K562 (cell line): Measurements from ENCODE around the gene PDCD1LG2. TPM values are rescaled to one million over a fixed set of nuclear protein-coding genes. Genes with fewer than 3 reads are reported as not detected.
A peak's percentile ranks its signal among the peaks of the same experiment; 100 is the strongest.

ENCODE experiments used
- ATAC-seq: fragments of 200-7000 bp; cut with Tn5 transposase; 3 replicates; pipeline ENCODE4 v1.9.1; 2020; ENCODE audit warnings: moderate library complexity
- BruUV-seq: library from RNA; stranded (reverse); fragments of 400-500 nt; replicated peaks from 2 replicates; lab custom pipeline; 2021; lab: Mats Ljungman, UMichigan
- CTCF ChIA-PET: fragments of 300-600 bp; formaldehyde crosslinking; extraction: SDS; loops from one replicate; lab custom pipeline; 2021; ENCODE audit warnings: low intra/inter-chr PET ratio; lab: Yijun Ruan, JAX
- POLR2A ChIA-PET: fragments of 300-600, 350-650 bp; sonication (Branson Sonifier 250); formaldehyde crosslinking; extraction: SDS; loops from one replicate; lab custom pipeline; 2021; ENCODE audit warnings: antibody characterized with exemption, inconsistent platforms; lab: Yijun Ruan, JAX
- DNase-seq, 4 experiments: peaks; one replicate each; pipeline versions ENCODE4 v3.0.0 to v3.0.0-alpha.2; 2011 to 2018; ENCODE audit warnings: low spot score in 3 of 4, mixed read lengths in 3 of 4; ENCODE audit errors: extremely low read depth in 1 of 4
- FAIRE-seq: peaks from 2 replicates; lab custom pipeline; 2011; peaks lifted over from hg19 to GRCh38; lab: Jason Lieb, UNC
- H2AFZ ChIP-seq: 2 replicates; pipeline ENCODE4 v1.6.0; 2011; ENCODE audit warnings: low read depth, low read length, control low read depth, inconsistent platforms
- H3K27ac ChIP-seq: fragments of 200-600 bp; 3 replicates; pipeline ENCODE4 v1.8.0; 2011; ENCODE audit warnings: low read depth, mild to moderate bottlenecking, control low read depth, inconsistent platforms, low read length, moderate library complexity, mixed read lengths; ENCODE audit errors: extremely low read depth
- H3K27me3 ChIP-seq, 2 experiments: fragments of 300-600 bp in 1 of 2; 2 replicates in 1 of 2; 3 replicates in 1 of 2; pipeline versions ENCODE4 v1.6.0 to v1.8.0; 2011; ENCODE audit warnings: inconsistent platforms in 2 of 2, low read length in 2 of 2, mild to moderate bottlenecking in 1 of 2, mixed read lengths in 1 of 2, moderate library complexity in 1 of 2; ENCODE audit not compliant: control insufficient read depth in 2 of 2, insufficient read depth in 2 of 2
- H3K36me3 ChIP-seq: fragments of 300-600 bp; 3 replicates; pipeline ENCODE4 v1.8.0; 2011; ENCODE audit warnings: mild to moderate bottlenecking, low read length, inconsistent platforms; ENCODE audit not compliant: control insufficient read depth, insufficient read depth
- H3K4me1 ChIP-seq, 2 experiments: fragments of 200-600 bp in 1 of 2; replicated peaks in 1 of 2; 2 replicates in 1 of 2; 3 replicates in 1 of 2; pipeline versions ENCODE4 v1.5.1 to v1.8.0; 2011; ENCODE audit warnings: inconsistent platforms in 2 of 2, low read length in 2 of 2, mild to moderate bottlenecking in 1 of 2, mixed read lengths in 1 of 2, moderate library complexity in 1 of 2; ENCODE audit not compliant: control insufficient read depth in 2 of 2, insufficient read depth in 2 of 2
- H3K4me2 ChIP-seq: 2 replicates; pipeline ENCODE4 v1.6.1; 2011; ENCODE audit warnings: low read length, control low read depth, inconsistent platforms, mixed read lengths; ENCODE audit not compliant: insufficient read depth
- H3K4me3 ChIP-seq: fragments of 200-600 bp; sonication (generic), shearing (Covaris generic); 2 replicates; pipeline ENCODE4 v1.5.1; 2016; ENCODE audit warnings: control low read depth, inconsistent platforms
- H3K79me2 ChIP-seq: fragments of 200-600 bp; 3 replicates; pipeline ENCODE4 v1.8.0; 2011; ENCODE audit warnings: low read length, inconsistent platforms; ENCODE audit not compliant: control insufficient read depth, insufficient read depth
- H3K9ac ChIP-seq, 2 experiments: 2 replicates each; pipeline versions ENCODE4 v1.6.0 to v1.6.1; 2011; ENCODE audit warnings: low read depth in 2 of 2, low read length in 2 of 2, control low read depth in 1 of 2, inconsistent platforms in 1 of 2, mild to moderate bottlenecking in 1 of 2, mixed read lengths in 1 of 2; ENCODE audit not compliant: insufficient read depth in 1 of 2
- H3K9me1 ChIP-seq: one replicate; pipeline ENCODE4 v1.6.0; 2011; ENCODE audit warnings: inconsistent platforms, mild to moderate bottlenecking, low read length, moderate library complexity; ENCODE audit not compliant: control insufficient read depth, insufficient read depth
- H3K9me3 ChIP-seq: replicated peaks from 2 replicates; pipeline ENCODE4 v1.5.1; 2011; ENCODE audit warnings: low read depth, low read length, inconsistent platforms; ENCODE audit not compliant: control insufficient read depth, insufficient read depth
- H4K20me1 ChIP-seq: replicated peaks from 2 replicates; pipeline ENCODE4 v1.6.1; 2011; ENCODE audit warnings: low read length, inconsistent platforms, mixed read lengths; ENCODE audit not compliant: control insufficient read depth, insufficient read depth
- ARID1B ChIP-seq: fragments of 450-650 bp; IDR thresholded peaks from 2 replicates; pipeline ENCODE4 v1.6.1; 2016; ENCODE audit warnings: antibody characterized with exemption, mild to moderate bottlenecking, inconsistent platforms
- CBFA2T3 ChIP-seq: fragments of 450-650 bp; IDR thresholded peaks from 2 replicates; pipeline ENCODE4 v1.6.1; 2017
- CREM ChIP-seq: IDR thresholded peaks from 2 replicates; pipeline ENCODE4 v1.6.1; 2014; ENCODE audit warnings: antibody characterized with exemption, low read depth
- DMBX1 ChIP-seq: fragments of 250-450 bp; sonication (Bioruptor Pico); IDR thresholded peaks from 2 replicates; pipeline ENCODE4 v1.8.0; 2022; ENCODE audit warnings: inconsistent platforms, mild to moderate bottlenecking, moderate library complexity, borderline replicate concordance
- DPF2 ChIP-seq: fragments of 450-650 bp; IDR thresholded peaks from 2 replicates; pipeline ENCODE4 v1.6.1; 2016
- EP300 ChIP-seq: IDR thresholded peaks from 2 replicates; pipeline ENCODE4 v1.6.1; 2012; ENCODE audit warnings: low read length, improper control_type of control experiment
- ETV1 ChIP-seq: fragments of 450-650 bp; conservative IDR thresholded peaks from 2 replicates; pipeline ENCODE4 v1.6.1; 2016; ENCODE audit warnings: missing genetic modification characterization, control low read depth, low read depth, missing compliant biosample characterization
- MAFG ChIP-seq: fragments of 450-650 bp; conservative IDR thresholded peaks from 2 replicates; pipeline ENCODE4 v1.6.1; 2016; ENCODE audit warnings: missing genetic modification characterization, missing compliant biosample characterization
- MAFK ChIP-seq: IDR thresholded peaks from 2 replicates; pipeline ENCODE4 v1.6.1; 2011; ENCODE audit warnings: low read length, improper control_type of control experiment
- NR2C2 ChIP-seq, 2 experiments: fragments of 200-800 bp in 1 of 2; sonication (Bioruptor generic) in 1 of 2; sonication (generic) in 1 of 2; formaldehyde crosslinking in 1 of 2; IDR thresholded peaks; 2 replicates each; pipeline versions ENCODE4 v1.6.1 to v1.8.0; 2016 to 2022; ENCODE audit warnings: mild to moderate bottlenecking in 1 of 2, missing compliant biosample characterization in 1 of 2, missing genetic modification characterization in 1 of 2, missing genetic modification reagents in 1 of 2
- SAP30 ChIP-seq: fragments of 200-600 bp; sonication (generic); IDR thresholded peaks from 2 replicates; pipeline ENCODE4 v1.6.1; 2012; ENCODE audit warnings: borderline replicate concordance, low read depth, mild to moderate bottlenecking, moderate library complexity, low read length, control low read depth, inconsistent platforms; ENCODE audit not compliant: insufficient read depth, poor library complexity, severe bottlenecking
- SMARCA4 ChIP-seq: fragments of 450-650 bp; IDR thresholded peaks from 2 replicates; pipeline ENCODE4 v1.6.1; 2016
- TAL1 ChIP-seq: fragments of 450-650 bp; IDR thresholded peaks from 2 replicates; pipeline ENCODE4 v1.6.1; 2016; ENCODE audit warnings: mild to moderate bottlenecking
- ZKSCAN8 ChIP-seq: fragments of 200-800 bp; sonication (Bioruptor generic); IDR thresholded peaks from 2 replicates; pipeline ENCODE4 v1.6.1; 2016; ENCODE audit warnings: missing genetic modification characterization, missing compliant biosample characterization
- ZNF197 ChIP-seq: fragments of 200-800 bp; sonication (Bioruptor generic); IDR thresholded peaks from 2 replicates; pipeline ENCODE4 v1.6.1; 2016; ENCODE audit warnings: low read depth, missing genetic modification characterization, missing compliant biosample characterization
- WGBS: fragments of 100-300 bp; shearing (Covaris generic); methylation state at CpG from one replicate; pipeline ENCODE4 v1.1.6; 2016; ENCODE audit warnings: low coverage, mixed read lengths; ENCODE audit not compliant: insufficient coverage; ENCODE audit errors: missing lambda C conversion rate; 5-methylcytosine and 5-hydroxymethylcytosine counted together
- in situ Hi-C: fragments of 300-500 bp; cut with MboI; formaldehyde crosslinking; loops from 4 replicates; pipeline ENCODE4 v1.15.0; 2018; ENCODE audit warnings: inconsistent platforms, mixed read lengths
- intact Hi-C: fragments of 100-400 bp; cut with micrococcal nuclease; formaldehyde crosslinking; loops from 2 replicates; pipeline ENCODE4 v1.14.2; 2022
- polyA plus RNA-seq, 8 experiments: library from polyadenylated mRNA; depleted of rRNA in 4 of 8; stranded (reverse) in 5 of 8; unstranded in 3 of 8; fragments of >200 nt; fragmentation: Nextera tagmentation in 2 of 8; fragmentation: Illumina TruSeq in 1 of 8; extraction: Ambion mirVana in 2 of 8; extraction: Trizol in 1 of 8; gene quantifications; 2 replicates each; pipeline versions ENCODE4 v1.2.1 to v1.2.3, GENCODE V29; 2011 to 2014; ENCODE audit warnings: inconsistent platforms in 1 of 8, missing spikeins in 1 of 8
- total RNA-seq, 7 experiments: library from RNA; depleted of rRNA in 6 of 7; stranded (reverse); fragments of >200 nt in 6 of 7; fragmentation: Illumina TruSeq in 2 of 7; extraction: Trizol in 2 of 7; gene quantifications; 2 replicates each; pipeline versions ENCODE4 v1.2.1 to v1.2.3, GENCODE V29; 2011 to 2021; ENCODE audit warnings: low replicate concordance in 1 of 7
- TF ChIP-seq, protein P1 (sequence below), 2 experiments: fragments of 450-650 bp in 1 of 2; sonication (generic) in 1 of 2; formaldehyde crosslinking in 1 of 2; IDR thresholded peaks in 1 of 2; conservative IDR thresholded peaks in 1 of 2; 2 replicates each; pipeline versions ENCODE4 v1.6.1 to v1.8.1; 2016 to 2023; ENCODE audit warnings: mild to moderate bottlenecking in 2 of 2, moderate library complexity in 2 of 2, inconsistent platforms in 1 of 2, missing genetic modification reagents in 1 of 2
- TF ChIP-seq, protein P2 (sequence below): fragments of 250-450 bp; sonication (Bioruptor Pico); IDR thresholded peaks from 2 replicates; pipeline ENCODE4 v1.5.0; 2020; ENCODE audit warnings: mild to moderate bottlenecking, borderline replicate concordance
- TF ChIP-seq, protein P3 (sequence below): fragments of 200-800 bp; sonication (Bioruptor generic); IDR thresholded peaks from 2 replicates; pipeline ENCODE4 v1.6.1; 2017; ENCODE audit warnings: missing genetic modification characterization, missing compliant biosample characterization

Gene PDCD1LG2
- total and polyA plus RNA-seq, 9 of the 15 experiments (the other 6 are each of a cell fraction or from before 2014, with no cell fraction given) = not detected

DNA sequence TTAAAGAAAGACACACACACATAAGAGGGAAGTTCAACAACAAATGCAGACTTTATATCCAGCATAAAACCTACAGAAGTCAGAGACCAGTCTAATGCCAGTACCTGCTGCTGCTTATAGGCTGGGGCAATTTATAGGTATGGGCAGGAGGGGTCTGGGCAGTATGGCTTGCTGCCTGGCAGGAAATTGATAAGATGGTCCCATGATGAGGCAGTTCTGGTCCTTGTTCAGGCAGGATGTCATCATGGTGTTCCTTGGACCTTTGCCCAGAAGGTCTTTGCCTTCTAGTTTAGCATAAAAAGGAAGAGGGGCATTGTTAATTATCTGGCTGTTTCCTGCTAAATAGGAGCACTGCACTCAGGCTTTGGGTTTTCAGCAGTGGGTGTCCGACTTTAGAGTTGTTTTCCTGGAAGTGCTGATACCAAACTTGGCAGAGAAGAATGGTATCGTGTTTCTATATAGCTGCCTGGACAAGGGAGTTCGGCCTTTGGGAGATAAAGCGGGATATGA lies 10.4 kb upstream of the PDCD1LG2 start:
- in situ Hi-C loops = no loop called here
- DNase-seq = peak in 2 of 4 experiments; percentile 24 to 73
- peak; percentile 69 for ATAC-seq
- peak; percentile 84 for FAIRE-seq
- Histone ChIP-seq H3K9me1 (no peaks in the 10 kb centered on the region), H4K20me1 (no peaks in the 10 kb centered on the region), H3K4me1 (peaks cover 20 to 21% of the 10 kb centered on the region in 2 experiments; a peak in 4 of 5 replicates), H3K4me2 (peak overlapping the region; percentile 56), H3K27ac (peak overlapping the region; percentile 81), H3K27me3 (no peaks in the 10 kb centered on the region), H3K9me3 (no peaks in the 10 kb centered on the region), H3K9ac (peak overlapping the region in 1 of 2 experiments; percentile 41; a peak in 1 of 4 replicates), H3K79me2 (no peaks in the 10 kb centered on the region), H3K36me3 (no peaks in the 10 kb centered on the region), H3K4me3 (no peak overlapping the region), H2AFZ (peak overlapping the region; percentile 96)
- intact Hi-C loops = loop anchor here (5.0 kb wide), 1 partner anchor 48 kb away; the partner anchor contains the start of gene CD274
- ChIA-PET CTCF (no interaction called here), POLR2A (no interaction called here)
- BruUV-seq = no TSS peak
- WGBS = 0% methylated on average over 4 of the region's 4 CpGs
- TF ChIP-seq ARID1B (peak; percentile 78), SMARCA4 (peak; percentile 61), MAFK (peak; percentile 33; the same call in 1 of the 2 replicates), ETV1 (tag) (peak; percentile 65), CBFA2T3 (peak; percentile 62), CREM (0 out of 2 replicates have a peak, but pooled peaks have one; percentile 11), NR2C2 (CRISPR knock-in tag; IDR thresholded peaks at IDR 0.05) (no peak), NR2C2 (tag; IDR thresholded peaks at IDR 0.05) (peak; percentile 11; the same call in 1 of the 2 replicates), ZNF197 (peak; percentile 47; the same call in 1 of the 2 replicates), DMBX1 (CRISPR knock-in tag) (peak; percentile 50; the same call in 1 of the 2 replicates), SAP30 (no peak), ZKSCAN8 (CRISPR knock-in tag) (peak; percentile 38; the same call in 1 of the 2 replicates), MAFG (tag) (peak; percentile 58), EP300 (peak; percentile 60; the same call in 1 of the 2 replicates), DPF2 (peak; percentile 74), TAL1 (peak; percentile 49)
- TF ChIP-seq, protein P1, sequence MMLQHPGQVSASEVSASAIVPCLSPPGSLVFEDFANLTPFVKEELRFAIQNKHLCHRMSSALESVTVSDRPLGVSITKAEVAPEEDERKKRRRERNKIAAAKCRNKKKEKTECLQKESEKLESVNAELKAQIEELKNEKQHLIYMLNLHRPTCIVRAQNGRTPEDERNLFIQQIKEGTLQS (IDR thresholded peaks at IDR 0.05) = peak; percentile 52; the same call in 1 of the 2 replicates
- TF ChIP-seq, protein P1 (CRISPR knock-in tag; conservative IDR thresholded peaks at IDR 0.05) = no peak
- TF ChIP-seq, protein P2, sequence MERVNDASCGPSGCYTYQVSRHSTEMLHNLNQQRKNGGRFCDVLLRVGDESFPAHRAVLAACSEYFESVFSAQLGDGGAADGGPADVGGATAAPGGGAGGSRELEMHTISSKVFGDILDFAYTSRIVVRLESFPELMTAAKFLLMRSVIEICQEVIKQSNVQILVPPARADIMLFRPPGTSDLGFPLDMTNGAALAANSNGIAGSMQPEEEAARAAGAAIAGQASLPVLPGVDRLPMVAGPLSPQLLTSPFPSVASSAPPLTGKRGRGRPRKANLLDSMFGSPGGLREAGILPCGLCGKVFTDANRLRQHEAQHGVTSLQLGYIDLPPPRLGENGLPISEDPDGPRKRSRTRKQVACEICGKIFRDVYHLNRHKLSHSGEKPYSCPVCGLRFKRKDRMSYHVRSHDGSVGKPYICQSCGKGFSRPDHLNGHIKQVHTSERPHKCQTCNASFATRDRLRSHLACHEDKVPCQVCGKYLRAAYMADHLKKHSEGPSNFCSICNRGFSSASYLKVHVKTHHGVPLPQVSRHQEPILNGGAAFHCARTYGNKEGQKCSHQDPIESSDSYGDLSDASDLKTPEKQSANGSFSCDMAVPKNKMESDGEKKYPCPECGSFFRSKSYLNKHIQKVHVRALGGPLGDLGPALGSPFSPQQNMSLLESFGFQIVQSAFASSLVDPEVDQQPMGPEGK (CRISPR knock-in tag) = no peak
- TF ChIP-seq, protein P3, sequence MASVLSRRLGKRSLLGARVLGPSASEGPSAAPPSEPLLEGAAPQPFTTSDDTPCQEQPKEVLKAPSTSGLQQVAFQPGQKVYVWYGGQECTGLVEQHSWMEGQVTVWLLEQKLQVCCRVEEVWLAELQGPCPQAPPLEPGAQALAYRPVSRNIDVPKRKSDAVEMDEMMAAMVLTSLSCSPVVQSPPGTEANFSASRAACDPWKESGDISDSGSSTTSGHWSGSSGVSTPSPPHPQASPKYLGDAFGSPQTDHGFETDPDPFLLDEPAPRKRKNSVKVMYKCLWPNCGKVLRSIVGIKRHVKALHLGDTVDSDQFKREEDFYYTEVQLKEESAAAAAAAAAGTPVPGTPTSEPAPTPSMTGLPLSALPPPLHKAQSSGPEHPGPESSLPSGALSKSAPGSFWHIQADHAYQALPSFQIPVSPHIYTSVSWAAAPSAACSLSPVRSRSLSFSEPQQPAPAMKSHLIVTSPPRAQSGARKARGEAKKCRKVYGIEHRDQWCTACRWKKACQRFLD (CRISPR knock-in tag) = 0 out of 2 replicates have a peak, but pooled peaks have one; percentile 48
